GM18868 (cell line): ENCODE results near the gene SERP2.

ENCODE experiments used
- ATAC-seq: cut with Tn5 transposase; IDR thresholded peaks from one replicate; pipeline ENCODE4 v1.9.1; 2021; ENCODE audit warnings: mild to moderate bottlenecking, moderate library complexity; ENCODE audit not compliant: unreplicated experiment

Gene SERP2

DNA sequence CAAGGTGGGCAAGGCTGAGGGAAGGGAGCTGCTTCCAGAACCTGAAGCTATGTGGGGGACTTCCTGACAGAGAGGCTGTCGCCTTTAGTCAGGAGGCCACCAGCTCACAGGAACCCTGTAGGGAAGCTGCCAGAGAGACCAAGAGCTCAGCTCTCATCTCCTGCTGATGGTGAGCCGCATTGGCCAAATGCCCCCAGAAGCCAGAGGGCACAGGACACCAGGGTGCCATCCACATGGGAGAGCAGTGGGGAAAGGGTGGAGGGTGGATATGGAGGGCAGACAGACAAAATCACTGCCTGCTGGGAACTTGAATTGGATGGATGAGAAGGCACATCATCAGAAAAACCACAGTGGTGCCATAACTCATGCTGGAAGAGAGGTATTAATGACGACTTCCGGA lies 36.0 kb downstream of the SERP2 start:
- ATAC-seq = no peak

DNA sequence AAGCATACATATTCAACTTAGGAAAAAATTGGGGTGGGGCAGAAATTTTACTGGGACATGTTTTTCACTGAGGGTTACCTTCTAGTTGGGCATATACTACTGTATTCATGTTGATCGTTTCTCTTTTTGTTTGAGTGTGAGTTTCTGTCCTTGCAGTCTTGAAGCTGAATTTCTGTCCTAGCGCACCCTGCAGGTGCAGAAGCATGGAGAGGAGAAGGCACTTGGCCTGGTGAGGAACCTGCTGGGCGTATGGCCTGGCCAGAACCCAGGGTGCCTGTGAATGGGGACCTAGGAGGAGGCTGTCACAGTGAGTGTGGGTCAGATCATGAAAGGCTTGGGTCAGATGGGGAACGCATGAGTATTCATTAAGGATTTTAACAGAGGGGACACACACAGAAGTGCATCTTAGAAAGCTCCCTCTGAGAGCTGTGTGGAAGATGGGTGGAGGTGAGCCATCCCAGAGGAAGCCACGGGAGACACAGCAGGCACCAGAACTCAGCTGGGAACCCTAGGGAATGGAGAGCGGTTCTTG lies 36.8 kb downstream of the SERP2 start:
- no peak for ATAC-seq

DNA sequence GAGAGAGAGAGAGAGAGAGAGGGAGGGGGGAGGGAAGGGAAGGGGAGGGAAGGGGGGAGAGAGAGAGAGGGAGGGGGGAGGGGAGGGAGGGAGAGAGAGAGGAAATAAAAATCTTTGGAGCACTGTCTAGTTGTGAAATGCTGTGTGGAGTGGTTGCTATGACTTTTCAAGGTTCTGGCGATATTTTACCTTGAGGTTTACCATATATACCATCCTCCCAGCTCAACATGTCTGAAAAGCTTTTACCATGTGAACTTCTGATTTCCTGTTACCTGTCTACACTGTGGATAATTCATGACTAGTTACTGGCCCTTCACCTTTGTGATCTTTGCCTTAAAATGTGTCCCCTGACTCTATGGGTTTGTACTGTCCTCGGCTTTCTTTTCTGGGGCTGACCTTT lies 38.2 kb downstream of the SERP2 start:
- ATAC-seq = no peak

DNA sequence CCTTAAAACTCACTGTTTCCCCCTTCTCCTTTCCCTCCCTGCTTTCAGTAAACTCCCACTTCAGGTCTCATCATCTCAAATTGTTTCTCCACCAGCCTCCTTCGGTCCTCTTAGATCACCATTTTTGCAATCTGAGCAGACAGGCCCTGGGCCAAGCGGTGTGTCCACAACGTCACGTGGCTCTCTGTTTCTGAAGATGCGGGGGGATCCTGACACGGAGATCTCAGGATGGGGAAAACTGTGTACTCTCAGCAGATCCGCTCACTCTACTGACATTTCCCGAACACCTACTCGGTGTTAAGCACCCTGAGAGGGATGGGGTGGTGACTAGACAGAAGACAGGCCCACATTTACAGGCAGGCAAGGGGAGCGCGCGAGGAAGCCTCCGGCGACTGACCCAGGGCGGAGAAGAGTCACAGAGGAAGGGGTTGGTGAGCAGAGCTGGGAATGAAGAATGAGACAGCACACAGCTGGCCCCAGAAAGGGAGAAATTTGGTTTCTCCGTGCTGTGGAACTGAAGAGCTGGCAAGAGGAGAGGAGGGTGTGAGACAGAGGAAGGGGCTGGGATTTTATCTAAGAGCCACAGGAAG lies 38.8 kb downstream of the SERP2 start:
- ATAC-seq = no peak

DNA sequence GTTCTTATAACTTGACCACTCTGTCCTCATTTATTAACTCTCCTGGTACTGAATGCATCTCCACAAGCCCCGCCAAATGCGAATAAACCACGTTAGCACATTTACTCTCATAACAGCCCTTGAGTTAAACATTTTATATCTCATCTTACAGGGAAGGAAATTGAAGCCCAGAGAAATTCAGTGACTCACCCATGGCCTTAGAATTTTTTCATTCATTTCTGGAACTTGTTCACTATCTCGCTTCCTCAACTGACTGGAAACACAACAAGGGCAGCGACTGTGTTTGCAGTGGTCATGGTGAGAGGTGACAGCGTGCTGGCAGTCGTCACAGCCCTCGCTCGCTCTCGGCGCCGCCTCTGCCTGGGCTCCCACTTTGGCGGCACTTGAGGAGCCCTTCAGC lies 39.5 kb downstream of the SERP2 start:
- ATAC-seq = no peak

DNA sequence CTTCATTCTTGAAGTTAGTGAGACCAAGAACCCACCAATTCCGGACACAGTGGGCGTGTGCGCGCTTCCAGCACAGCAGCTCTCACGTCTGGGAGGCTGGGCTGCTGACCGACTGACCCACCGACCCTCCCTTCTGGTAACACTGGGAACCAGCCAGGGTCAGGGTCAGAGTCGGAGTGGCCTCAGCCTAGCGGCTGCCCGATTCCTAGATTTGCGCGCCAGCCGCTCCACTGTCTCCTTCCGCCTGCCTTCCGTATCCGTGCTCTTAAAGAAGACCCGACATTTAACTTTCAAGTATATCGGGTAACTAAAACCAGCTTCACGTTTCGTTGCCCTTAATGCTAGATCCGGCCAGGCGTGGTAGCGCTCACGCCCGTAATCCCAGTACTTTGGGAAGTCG lies 41.1 kb downstream of the SERP2 start:
- no peak for ATAC-seq

DNA sequence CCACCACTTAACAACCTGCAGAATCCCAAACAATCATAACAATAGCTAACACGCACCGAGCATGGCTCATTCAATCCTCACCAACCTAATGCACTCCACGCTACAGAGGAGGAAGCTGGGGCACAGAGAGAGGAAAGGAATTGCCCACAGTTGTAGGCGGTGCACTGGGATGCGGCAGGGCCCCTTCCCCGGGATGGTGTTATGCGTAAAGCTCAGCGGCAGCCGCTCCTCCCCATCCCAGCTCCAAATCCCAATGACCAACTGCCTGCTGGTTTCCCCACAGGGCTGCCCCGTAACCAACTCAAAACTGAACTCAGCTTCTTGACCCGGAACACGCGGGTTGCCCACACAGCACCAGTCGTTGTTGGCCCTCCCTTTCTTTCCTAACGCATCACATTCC lies 42.2 kb downstream of the SERP2 start:
- ATAC-seq = no peak

DNA sequence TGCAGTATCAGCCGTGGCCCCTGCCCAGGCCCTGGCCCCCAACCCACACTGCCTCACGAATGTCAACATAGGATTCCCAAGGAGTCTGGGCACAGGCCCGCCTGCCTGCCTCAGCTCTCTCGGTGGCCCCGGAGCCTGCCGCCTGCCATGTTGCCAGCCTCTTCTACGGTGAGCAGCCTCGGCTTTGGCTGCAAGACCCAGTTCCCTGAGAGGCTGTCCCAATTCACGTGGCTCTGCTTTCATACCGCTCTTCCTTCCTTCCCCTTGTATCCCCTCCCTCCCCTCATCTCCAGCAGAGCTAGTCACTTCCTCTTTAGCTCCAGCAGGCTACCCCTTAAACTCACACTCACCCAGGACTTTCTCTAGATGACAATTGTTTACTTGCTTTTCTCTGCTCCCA lies 42.7 kb downstream of the SERP2 start:
- ATAC-seq = no peak

DNA sequence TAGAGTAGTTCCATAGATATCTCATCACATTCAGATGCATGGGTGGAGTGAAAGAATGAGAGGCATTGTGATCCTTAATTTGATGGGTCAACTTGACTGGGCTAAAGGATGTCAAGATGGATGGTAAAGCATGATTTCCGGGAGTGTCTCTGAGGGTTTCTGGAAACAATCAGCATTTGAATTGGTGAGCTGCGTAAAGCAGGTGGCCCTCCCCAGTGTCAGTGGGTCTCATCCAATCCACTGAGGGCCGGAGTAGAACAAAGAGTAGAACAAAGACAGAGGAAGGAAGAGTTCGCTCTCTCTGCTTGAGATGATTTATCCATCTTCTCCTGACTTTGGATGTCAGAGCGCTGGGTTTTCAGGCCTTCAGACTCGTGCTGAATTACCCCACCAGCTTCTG lies 43.1 kb downstream of the SERP2 start:
- ATAC-seq = no peak

DNA sequence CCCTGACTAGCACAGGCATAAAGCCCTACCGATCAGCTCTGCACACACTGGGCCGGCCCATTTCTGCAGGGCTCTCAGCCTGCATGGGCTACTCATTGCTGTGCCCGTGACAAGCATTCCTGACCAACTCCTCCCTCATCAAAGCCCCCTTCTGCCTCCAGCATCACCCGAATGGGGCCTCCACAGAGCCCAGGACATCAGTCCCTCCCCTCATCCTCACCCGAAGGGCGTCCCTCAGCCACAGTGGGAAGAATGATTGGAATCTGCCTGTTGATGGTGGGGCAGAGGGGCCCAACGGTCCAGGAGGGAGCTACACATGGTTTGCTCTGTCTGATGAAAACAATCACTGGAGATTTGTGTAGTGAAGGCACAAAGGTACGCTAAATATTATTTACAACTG lies 43.8 kb downstream of the SERP2 start:
- ATAC-seq = no peak

DNA sequence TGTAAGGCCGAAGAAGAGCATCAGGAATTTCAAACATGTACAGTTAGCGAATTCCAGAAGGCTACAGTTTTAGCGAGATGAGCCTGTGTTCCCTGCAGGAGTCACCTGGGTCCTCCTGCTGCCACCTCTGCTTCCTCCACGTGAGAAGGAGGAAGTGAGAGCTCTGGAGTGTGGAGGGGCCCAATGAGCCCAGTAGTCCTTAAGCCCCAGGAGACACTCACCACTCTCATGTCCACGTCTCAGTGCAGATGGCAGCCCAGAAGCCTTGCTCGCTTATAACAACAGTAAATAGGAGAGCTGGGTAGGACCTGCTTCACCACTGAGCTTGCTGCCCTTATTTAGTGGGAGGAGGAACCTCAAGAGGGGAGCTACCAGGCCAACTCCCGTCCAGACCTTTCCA lies 44.3 kb downstream of the SERP2 start:
- no peak for ATAC-seq

DNA sequence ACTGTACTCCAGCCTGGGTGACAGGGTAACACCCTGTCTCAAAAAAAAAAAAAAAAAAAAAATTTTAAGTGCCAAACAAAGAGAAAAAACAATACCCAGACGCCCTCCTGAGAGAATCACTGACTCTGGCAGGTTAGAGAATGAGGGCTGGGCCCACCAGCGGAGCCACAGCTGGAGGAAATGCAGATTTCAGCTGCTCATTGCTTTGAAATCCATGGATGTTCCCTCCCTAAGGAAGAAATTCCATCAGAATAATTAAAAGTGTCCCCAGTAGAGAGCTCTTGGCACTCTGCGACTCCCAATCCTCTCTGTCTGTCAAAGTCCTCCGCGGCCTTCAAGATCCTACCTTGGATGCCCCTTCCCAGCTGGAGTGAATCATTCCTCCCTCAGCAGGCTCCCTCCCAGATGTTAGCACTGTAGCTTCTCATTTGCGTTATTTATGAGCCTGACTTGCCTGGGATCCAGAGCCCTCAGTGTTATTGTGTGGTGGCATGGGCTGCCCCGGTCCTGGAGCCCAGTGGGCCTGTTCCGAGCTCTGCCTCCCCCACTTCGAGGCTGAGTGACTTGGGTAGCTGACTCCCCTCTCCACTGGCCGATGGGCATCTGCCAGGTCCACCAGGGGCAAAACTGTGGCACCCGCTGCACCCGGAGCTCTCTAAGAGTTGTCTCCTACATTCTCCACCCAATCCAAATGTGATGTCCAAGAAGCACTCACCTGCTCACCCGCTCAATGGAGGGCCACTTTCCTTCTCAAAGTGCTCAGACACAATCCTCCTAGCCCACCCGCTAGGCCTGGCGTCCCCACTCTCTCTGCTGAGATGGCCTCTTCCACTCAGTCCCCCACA lies 47.0 kb downstream of the SERP2 start:
- ATAC-seq = no peak

DNA sequence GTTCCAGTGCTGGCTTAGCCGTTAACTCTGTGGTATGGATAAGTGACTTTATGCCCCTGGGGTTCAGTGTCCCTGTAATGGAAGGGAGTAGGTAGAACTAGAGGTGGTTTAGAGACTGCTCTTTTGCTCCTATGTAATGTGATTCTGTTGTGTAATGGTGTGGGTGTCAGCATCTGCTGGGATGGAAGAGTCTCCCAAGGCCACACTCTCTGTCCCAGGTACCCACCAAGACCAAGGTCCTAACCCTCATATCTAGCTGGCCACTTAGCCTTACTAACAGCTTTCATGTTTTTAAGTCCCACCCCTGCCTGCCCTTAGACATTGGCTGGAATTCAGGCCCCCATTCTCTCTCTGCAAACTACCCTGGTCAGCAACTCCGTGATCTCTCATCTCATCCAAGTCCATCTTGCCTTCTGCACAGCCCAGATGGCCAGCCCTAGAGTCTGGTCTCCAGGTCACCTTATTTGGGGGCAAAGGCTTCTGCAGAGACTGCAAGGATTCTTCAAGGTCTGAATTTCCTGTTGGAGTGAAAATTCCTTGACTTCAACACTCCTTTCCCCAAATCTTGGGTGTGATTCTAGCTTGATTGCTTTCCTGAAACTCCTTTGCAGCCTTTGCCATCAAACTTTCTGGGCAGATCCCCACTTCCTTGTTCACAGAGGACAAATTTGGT lies 48.4 kb downstream of the SERP2 start:
- ATAC-seq = no peak

DNA sequence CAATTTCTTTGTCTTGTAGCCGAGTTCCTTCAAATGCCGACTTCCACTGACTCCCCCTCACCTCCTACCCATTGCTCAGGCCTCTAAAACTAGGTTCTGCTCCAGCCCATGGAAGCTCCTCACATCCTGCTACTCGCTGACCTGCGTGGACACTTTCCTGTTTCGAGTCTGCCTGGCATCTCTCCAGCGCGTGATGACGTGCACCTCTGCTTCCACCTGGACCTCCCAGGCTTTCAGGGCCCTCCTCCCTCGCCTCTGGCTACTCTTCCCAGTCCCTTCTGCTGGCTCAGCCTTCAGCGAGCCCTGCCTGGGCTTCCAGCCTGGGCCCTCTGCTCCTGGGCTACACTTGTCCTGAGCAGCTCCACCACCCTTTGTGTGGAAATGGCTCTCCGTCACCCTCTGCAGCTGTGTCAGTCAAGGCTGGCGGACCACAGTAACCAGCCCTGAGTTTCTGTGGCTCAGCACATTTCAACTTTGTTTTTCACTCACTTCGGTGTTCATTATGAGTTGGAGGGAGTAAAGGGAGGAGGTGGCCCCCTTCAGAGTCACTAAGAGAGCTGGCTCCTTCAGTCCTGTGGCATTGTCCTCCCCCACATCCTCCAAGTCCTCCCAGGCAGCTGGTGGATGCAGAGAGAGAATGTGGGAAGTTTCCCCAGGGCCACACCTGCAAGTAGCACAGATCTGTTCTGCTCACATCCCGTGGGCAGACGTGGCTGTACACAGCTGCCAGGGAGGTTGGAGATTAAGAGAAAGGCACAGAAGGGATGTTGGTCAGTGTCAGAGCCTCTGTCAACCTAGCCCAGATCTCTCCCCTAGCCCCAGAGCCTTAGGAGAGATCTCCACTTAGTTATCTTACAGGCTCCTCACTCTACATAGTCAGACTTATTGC lies 49.4 kb downstream of the SERP2 start:
- ATAC-seq = no peak

DNA sequence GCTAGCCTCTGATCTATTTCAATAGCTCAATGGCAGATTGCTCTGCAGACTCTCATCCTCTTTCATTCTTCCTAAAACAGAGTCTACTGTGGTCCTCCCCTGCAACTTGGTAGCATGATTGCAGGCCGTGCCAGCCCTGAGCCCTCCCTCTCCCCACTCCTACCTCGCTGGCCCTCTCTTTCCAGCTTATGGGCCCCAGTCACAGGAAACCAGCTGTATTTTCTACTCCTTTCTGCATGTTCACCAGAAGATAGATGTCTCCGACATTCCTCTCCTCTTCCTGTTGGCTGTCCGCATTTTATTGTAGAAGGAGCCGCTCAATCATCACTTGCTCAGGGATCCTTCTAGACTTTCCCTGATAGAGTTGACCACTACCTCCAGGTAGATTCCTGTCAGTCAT lies 50.2 kb downstream of the SERP2 start:
- ATAC-seq = no peak

DNA sequence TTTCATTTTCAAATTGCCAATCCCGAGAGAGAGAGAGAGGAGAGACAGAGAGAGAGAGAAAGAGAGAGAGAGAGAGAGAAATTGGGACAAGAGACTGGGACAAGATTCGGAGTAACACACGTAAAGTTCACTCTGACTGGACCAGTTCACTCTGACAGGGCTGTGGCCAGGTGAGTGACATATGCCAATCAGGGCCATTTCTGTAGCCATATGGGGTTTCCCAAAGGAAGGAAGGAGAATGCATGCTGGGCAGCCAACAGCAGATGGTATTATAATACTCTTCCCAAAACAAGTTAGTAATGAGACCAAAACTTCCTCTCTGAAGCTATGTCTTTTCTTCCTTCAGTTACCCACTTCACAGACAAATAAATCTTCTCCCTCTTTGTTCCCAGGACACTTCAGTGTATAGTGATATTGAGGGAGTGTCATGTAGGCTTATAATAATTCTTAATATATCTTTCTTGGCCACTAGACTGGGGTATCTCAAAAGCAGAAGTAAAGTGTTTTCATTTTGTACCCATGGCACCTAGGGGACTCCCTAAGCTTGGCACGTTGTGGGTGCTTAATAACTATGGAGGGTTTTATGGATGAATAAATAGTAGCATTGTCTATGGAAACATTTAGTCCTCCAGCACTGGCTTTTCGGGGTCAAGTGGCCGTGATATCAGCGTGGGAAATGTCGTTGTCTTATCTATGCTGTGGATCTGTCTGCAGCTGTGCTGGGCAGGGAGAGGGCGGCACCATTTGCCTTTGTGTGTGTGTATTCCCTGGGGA lies 51.6 kb downstream of the SERP2 start:
- no peak for ATAC-seq

DNA sequence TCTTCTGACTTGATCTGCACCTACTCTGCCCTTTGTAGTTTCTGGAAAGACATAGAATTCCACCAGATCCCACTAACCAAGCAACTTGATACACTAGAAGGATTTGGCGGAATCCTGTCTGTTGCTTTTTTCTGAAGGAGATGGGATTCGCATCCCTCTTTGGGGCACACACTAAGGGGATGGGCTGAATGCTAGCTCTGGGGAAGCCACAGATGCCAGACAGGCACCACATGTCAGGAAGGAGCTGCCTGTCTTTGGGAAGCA lies 52.1 kb downstream of the SERP2 start:
- ATAC-seq = no peak

DNA sequence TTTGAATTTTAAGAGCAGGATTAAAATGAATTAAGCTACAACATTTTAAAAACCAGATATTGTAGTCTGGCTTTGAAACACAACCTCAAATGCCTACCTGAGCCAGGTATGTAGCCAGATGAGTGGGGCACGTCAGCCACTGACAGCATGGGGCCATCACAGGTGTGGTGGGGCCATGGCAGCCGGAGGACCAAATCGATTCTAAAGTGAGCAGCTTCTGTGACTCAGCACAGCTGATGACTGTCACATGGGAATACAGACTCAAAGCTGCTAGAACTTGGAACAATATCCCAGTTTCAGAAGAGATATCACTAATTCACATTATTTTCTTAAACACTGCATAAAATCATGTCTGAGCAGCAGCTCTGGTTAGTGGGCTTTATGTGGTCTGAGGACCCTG lies 52.8 kb downstream of the SERP2 start:
- ATAC-seq = no peak

DNA sequence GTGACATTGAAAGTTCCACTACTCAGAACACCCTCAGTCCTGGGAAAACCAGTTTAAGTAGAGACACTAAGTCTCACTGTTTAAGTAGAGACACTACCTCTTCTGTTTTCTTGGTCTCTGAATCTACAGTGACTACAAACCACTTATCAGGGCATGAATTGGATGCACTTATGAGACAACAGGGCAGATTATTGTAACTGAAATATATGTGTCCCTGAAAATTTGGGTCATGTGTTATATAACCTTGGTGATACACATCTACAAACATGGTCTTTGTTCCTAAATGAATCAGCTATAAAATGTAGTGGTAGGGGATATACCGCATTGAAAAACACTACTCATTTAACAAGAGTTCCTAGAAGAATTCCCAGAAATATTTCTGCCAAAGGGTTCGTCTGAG lies 55.7 kb downstream of the SERP2 start:
- no peak for ATAC-seq

DNA sequence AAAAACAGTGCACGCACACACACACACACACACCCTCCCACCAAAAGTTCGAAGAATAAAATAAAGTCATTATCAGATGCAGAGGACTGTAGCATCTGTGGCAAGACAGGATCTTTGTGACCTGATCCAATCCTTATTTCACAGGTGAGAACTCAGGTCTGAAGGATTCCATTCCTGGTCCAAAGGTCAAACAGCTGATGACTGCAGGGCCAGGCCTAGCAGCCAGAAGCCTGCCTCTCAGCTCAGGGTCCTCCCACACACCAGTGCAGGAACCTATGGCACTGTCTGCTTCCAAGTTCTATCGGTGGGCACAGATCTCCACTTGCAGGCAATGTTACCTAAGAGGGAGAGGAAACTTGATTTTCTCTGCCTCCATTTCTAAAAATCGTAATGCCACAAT lies 57.5 kb downstream of the SERP2 start:
- no peak for ATAC-seq

DNA sequence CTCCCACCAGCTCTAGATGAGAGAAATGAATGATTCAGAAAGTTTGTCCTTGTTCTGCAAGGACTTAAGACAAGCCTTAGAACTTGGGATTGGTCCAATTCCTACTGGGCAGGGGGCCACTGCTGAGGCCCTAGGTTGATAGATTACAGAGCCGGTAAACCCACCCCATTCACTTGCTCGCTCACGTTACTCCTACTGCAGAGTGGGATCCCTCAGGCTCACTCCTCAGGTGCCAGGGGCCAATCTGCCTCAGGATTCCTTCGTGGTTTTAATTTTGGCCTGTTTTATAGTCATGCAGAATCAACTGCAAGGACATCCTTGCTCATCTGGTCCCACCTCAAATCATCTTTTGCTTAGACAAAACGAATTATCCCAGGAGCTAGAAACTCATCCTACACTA lies 59.0 kb downstream of the SERP2 start:
- ATAC-seq = no peak
